ENCODE results near the gene SLC35E2B. TPM values are rescaled to one million over a fixed set of nuclear protein-coding genes. Genes with fewer than 3 reads are reported as not detected.
A peak's percentile ranks its signal among the peaks of the same experiment; 100 is the strongest.
"Not testable (repeated sequence)": the region's sequence is repeated elsewhere in the genome, so short reads cannot be mapped to it uniquely, and the experiment has no call there.

The SLC35E2B gene
- total and polyA plus RNA-seq, 4 donors = 8.1 to 53.5 (median 28.6) TPM

- H3K4me1 ChIP-seq (ENCODE audit: control insufficient read depth in 1 of 2, insufficient read depth in 2 of 2, low read length in 2 of 2); intact Hi-C loops (cut with DNase I); H3K4me3 ChIP-seq (ENCODE audit: low read length in 2 of 2); H3K27ac ChIP-seq (ENCODE audit: low read depth in 1 of 2, low read length in 2 of 2); H3K27me3 ChIP-seq (ENCODE audit: control insufficient read depth in 1 of 2, insufficient read depth in 2 of 2, low read length in 1 of 2); H3K9me3 ChIP-seq (ENCODE audit: control insufficient read depth, low read length); H3K36me3 ChIP-seq (ENCODE audit: control insufficient read depth in 1 of 2, insufficient read depth in 2 of 2, low read length in 1 of 2): not testable (repeated sequence)
- peak; percentile 11 for ATAC-seq (ENCODE audit: low FRiP score)
- peak in 1 of 2 donors; percentile 48 for DNase-seq
- 95 to 100% methylated on average over 1 to 15 of the region's 20 CpGs for WGBS, 2 donors
These were observed 15.3 kb upstream of the SLC35E2B start for GRCh38 chr1:1707897-1708296.

- H3K9me3 ChIP-seq (ENCODE audit: control insufficient read depth, low read length); intact Hi-C loops (cut with DNase I); H3K27ac ChIP-seq (ENCODE audit: low read depth in 1 of 2, low read length in 2 of 2); H3K4me3 ChIP-seq (ENCODE audit: low read length in 2 of 2); H3K4me1 ChIP-seq (ENCODE audit: control insufficient read depth in 1 of 2, insufficient read depth in 2 of 2, low read length in 2 of 2); ATAC-seq (ENCODE audit: low FRiP score); H3K27me3 ChIP-seq (ENCODE audit: control insufficient read depth in 1 of 2, insufficient read depth in 2 of 2, low read length in 1 of 2); H3K36me3 ChIP-seq (ENCODE audit: control insufficient read depth in 1 of 2, insufficient read depth in 2 of 2, low read length in 1 of 2): not testable (repeated sequence)
- peak in 1 of 2 donors; percentile 41 for DNase-seq
- 95 to 100% methylated on average over 1 to 18 of the region's 23 CpGs for WGBS, 2 donors
These were observed 14.6 kb upstream of the SLC35E2B start for GRCh38 chr1:1707241-1707640.

- H3K27me3 ChIP-seq (ENCODE audit: control insufficient read depth in 1 of 2, insufficient read depth in 2 of 2, low read length in 1 of 2); ATAC-seq (ENCODE audit: low FRiP score); H3K4me1 ChIP-seq (ENCODE audit: control insufficient read depth in 1 of 2, insufficient read depth in 2 of 2, low read length in 2 of 2); H3K36me3 ChIP-seq (ENCODE audit: control insufficient read depth in 1 of 2, insufficient read depth in 2 of 2, low read length in 1 of 2); H3K27ac ChIP-seq (ENCODE audit: low read depth in 1 of 2, low read length in 2 of 2); H3K4me3 ChIP-seq (ENCODE audit: low read length in 2 of 2); H3K9me3 ChIP-seq (ENCODE audit: control insufficient read depth, low read length); intact Hi-C loops (cut with DNase I): not testable (repeated sequence)
- peak in 1 of 2 donors; percentile 20 for DNase-seq
- WGBS, 2 donors = 91 to 93% methylated on average over 5 to 6 of the region's 10 CpGs
These were observed 13.0 kb upstream of the SLC35E2B start for GRCh38 chr1:1705623-1706022.

GRCh38 chr1:1704284-1704957 is 11.8 kb upstream of the SLC35E2B start:
- 92 to 94% methylated on average over 19 to 27 of the region's 27 CpGs for WGBS, 2 donors
- ATAC-seq (ENCODE audit: low FRiP score); H3K4me3 ChIP-seq (ENCODE audit: low read length in 2 of 2); H3K27me3 ChIP-seq (ENCODE audit: control insufficient read depth in 1 of 2, insufficient read depth in 2 of 2, low read length in 1 of 2); H3K27ac ChIP-seq (ENCODE audit: low read depth in 1 of 2, low read length in 2 of 2); intact Hi-C loops (cut with DNase I); H3K9me3 ChIP-seq (ENCODE audit: control insufficient read depth, low read length); H3K36me3 ChIP-seq (ENCODE audit: control insufficient read depth in 1 of 2, insufficient read depth in 2 of 2, low read length in 1 of 2); H3K4me1 ChIP-seq (ENCODE audit: control insufficient read depth in 1 of 2, insufficient read depth in 2 of 2, low read length in 2 of 2): not testable (repeated sequence)
- peak in 1 of 2 donors; percentile 46 for DNase-seq

- 95 to 98% methylated on average over 12 to 22 of the region's 22 CpGs for WGBS, 2 donors
These were observed 11.2 kb upstream of the SLC35E2B start for GRCh38 chr1:1703796-1704195.

GRCh38 chr1:1702506-1702905 is 9.9 kb upstream of the SLC35E2B start:
- intact Hi-C loops (cut with DNase I); H3K27ac ChIP-seq (ENCODE audit: low read depth in 1 of 2, low read length in 2 of 2); DNase-seq; ATAC-seq (ENCODE audit: low FRiP score); H3K4me3 ChIP-seq (ENCODE audit: low read length in 2 of 2); H3K4me1 ChIP-seq (ENCODE audit: control insufficient read depth in 1 of 2, insufficient read depth in 2 of 2, low read length in 2 of 2); H3K9me3 ChIP-seq (ENCODE audit: control insufficient read depth, low read length); H3K27me3 ChIP-seq (ENCODE audit: control insufficient read depth in 1 of 2, insufficient read depth in 2 of 2, low read length in 1 of 2); H3K36me3 ChIP-seq (ENCODE audit: control insufficient read depth in 1 of 2, insufficient read depth in 2 of 2, low read length in 1 of 2): not testable (repeated sequence)
- WGBS, 2 donors = 76 to 85% methylated on average over 3 to 7 of the region's 18 CpGs

More at GRCh38 chr1:1703796-1704195, 11.2 kb upstream of the SLC35E2B start:
- Histone ChIP-seq H3K27ac (ENCODE audit: low read depth in 1 of 2, low read length in 2 of 2) (no peak overlapping the region), H3K4me1 (ENCODE audit: control insufficient read depth in 1 of 2, insufficient read depth in 2 of 2, low read length in 2 of 2) (no peaks in the 10 kb centered on the region), H3K4me3 (ENCODE audit: low read length in 2 of 2) (no peak overlapping the region), H3K36me3 (ENCODE audit: control insufficient read depth in 1 of 2, insufficient read depth in 2 of 2, low read length in 1 of 2) (peaks cover 0 to 4% of the 10 kb centered on the region in 2 donors), H3K9me3 (ENCODE audit: control insufficient read depth, low read length) (no peaks in the 10 kb centered on the region), H3K27me3 (ENCODE audit: control insufficient read depth in 1 of 2, insufficient read depth in 2 of 2, low read length in 1 of 2) (no peaks in the 10 kb centered on the region)
- DNase-seq (peak in 1 of 2 donors; percentile 55), ATAC-seq (ENCODE audit: low FRiP score) (no peak)
- intact Hi-C loops (cut with DNase I) = no loop called here

GRCh38 chr1:1700557-1700956 is 8.0 kb upstream of the SLC35E2B start:
- DNase-seq; intact Hi-C loops (cut with DNase I); H3K4me1 ChIP-seq (ENCODE audit: control insufficient read depth in 1 of 2, insufficient read depth in 2 of 2, low read length in 2 of 2); H3K9me3 ChIP-seq (ENCODE audit: control insufficient read depth, low read length); ATAC-seq (ENCODE audit: low FRiP score); H3K27me3 ChIP-seq (ENCODE audit: control insufficient read depth in 1 of 2, insufficient read depth in 2 of 2, low read length in 1 of 2); H3K4me3 ChIP-seq (ENCODE audit: low read length in 2 of 2); H3K36me3 ChIP-seq (ENCODE audit: control insufficient read depth in 1 of 2, insufficient read depth in 2 of 2, low read length in 1 of 2); H3K27ac ChIP-seq (ENCODE audit: low read depth in 1 of 2, low read length in 2 of 2): not testable (repeated sequence)
- WGBS, 2 donors = no CpG with 5 or more reads among the region's 33 CpGs

GRCh38 chr1:1700067-1700466 is 7.5 kb upstream of the SLC35E2B start:
- intact Hi-C loops (cut with DNase I); DNase-seq; H3K9me3 ChIP-seq (ENCODE audit: control insufficient read depth, low read length); H3K36me3 ChIP-seq (ENCODE audit: control insufficient read depth in 1 of 2, insufficient read depth in 2 of 2, low read length in 1 of 2); H3K4me1 ChIP-seq (ENCODE audit: control insufficient read depth in 1 of 2, insufficient read depth in 2 of 2, low read length in 2 of 2); H3K27me3 ChIP-seq (ENCODE audit: control insufficient read depth in 1 of 2, insufficient read depth in 2 of 2, low read length in 1 of 2); H3K27ac ChIP-seq (ENCODE audit: low read depth in 1 of 2, low read length in 2 of 2); H3K4me3 ChIP-seq (ENCODE audit: low read length in 2 of 2): not testable (repeated sequence)
- WGBS, 2 donors = no CpG with 5 or more reads among the region's 45 CpGs
- ATAC-seq (ENCODE audit: low FRiP score) = peak; percentile 34

- DNase-seq = peak in 1 of 2 donors; percentile 49
- H3K4me3 ChIP-seq (ENCODE audit: low read length in 2 of 2); H3K27me3 ChIP-seq (ENCODE audit: control insufficient read depth in 1 of 2, insufficient read depth in 2 of 2, low read length in 1 of 2); H3K36me3 ChIP-seq (ENCODE audit: control insufficient read depth in 1 of 2, insufficient read depth in 2 of 2, low read length in 1 of 2); H3K27ac ChIP-seq (ENCODE audit: low read depth in 1 of 2, low read length in 2 of 2); intact Hi-C loops (cut with DNase I); ATAC-seq (ENCODE audit: low FRiP score); H3K4me1 ChIP-seq (ENCODE audit: control insufficient read depth in 1 of 2, insufficient read depth in 2 of 2, low read length in 2 of 2); H3K9me3 ChIP-seq (ENCODE audit: control insufficient read depth, low read length): not testable (repeated sequence)
- WGBS, 2 donors = 90 to 95% methylated on average over 9 to 15 of the region's 19 CpGs
These were observed 6.5 kb upstream of the SLC35E2B start for GRCh38 chr1:1699061-1699460.
